Measurements from ENCODE around the gene SLC25A47.

DNA sequence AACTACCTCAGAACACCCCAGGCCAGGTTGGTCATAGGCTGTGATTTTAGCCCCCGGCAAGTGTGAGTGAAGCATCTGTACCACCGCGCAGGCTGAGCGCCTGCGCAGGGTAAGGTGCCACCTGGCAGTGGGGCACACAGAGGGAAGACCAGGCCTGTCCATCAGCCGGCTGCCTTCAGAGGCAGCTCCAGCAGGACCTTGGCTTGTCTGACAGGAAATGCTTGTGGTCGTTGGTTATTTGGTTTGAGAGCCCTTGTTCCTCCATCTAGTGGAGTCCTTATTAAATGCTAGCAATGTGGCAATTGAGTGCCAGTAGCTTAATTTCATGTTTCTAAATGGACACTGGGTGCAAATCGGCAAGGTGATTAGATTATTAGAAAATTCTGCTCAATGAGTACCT, 44.4 kb upstream of the SLC25A47 start:
- TF ChIP-seq, protein P1, sequence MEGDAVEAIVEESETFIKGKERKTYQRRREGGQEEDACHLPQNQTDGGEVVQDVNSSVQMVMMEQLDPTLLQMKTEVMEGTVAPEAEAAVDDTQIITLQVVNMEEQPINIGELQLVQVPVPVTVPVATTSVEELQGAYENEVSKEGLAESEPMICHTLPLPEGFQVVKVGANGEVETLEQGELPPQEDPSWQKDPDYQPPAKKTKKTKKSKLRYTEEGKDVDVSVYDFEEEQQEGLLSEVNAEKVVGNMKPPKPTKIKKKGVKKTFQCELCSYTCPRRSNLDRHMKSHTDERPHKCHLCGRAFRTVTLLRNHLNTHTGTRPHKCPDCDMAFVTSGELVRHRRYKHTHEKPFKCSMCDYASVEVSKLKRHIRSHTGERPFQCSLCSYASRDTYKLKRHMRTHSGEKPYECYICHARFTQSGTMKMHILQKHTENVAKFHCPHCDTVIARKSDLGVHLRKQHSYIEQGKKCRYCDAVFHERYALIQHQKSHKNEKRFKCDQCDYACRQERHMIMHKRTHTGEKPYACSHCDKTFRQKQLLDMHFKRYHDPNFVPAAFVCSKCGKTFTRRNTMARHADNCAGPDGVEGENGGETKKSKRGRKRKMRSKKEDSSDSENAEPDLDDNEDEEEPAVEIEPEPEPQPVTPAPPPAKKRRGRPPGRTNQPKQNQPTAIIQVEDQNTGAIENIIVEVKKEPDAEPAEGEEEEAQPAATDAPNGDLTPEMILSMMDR (IDR thresholded peaks at IDR 0.05; ENCODE audit: low read length) = no peak
- no peak for TF ChIP-seq EZH2 (IDR thresholded peaks at IDR 0.05; ENCODE audit: borderline replicate concordance, low read length)
